MV-4-11 (cell line): Measurements from ENCODE around the gene TMEM140.
"Not testable (repeated sequence)": the region's sequence is repeated elsewhere in the genome, so short reads cannot be mapped to it uniquely, and the experiment has no call there.

Experiments
- DNase-seq: peaks from one replicate; lab custom pipeline; 2025; lab: John Stamatoyannopoulos, UW

TMEM140 gene

DNA sequence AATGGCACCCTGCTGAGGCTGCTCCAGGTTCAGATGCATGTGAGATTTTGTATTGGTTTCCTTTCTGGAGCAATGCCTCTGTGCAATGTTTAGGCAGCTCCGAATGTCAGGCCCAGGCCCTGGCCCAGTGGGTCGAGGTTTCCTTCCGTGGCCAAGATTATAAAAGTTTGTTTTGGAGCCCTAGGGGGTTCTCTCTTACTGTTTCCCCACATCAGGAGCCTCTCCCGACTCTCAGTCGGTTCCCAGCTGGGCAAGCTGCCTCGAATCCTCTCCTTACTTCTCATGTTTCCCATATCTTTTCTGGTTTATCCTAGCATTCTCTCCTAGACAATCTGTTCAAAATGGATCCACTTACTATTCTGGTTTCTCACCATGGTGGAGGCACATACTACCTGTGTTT is 11.0 kb downstream of the TMEM140 start:
- DNase-seq: no peak

DNA sequence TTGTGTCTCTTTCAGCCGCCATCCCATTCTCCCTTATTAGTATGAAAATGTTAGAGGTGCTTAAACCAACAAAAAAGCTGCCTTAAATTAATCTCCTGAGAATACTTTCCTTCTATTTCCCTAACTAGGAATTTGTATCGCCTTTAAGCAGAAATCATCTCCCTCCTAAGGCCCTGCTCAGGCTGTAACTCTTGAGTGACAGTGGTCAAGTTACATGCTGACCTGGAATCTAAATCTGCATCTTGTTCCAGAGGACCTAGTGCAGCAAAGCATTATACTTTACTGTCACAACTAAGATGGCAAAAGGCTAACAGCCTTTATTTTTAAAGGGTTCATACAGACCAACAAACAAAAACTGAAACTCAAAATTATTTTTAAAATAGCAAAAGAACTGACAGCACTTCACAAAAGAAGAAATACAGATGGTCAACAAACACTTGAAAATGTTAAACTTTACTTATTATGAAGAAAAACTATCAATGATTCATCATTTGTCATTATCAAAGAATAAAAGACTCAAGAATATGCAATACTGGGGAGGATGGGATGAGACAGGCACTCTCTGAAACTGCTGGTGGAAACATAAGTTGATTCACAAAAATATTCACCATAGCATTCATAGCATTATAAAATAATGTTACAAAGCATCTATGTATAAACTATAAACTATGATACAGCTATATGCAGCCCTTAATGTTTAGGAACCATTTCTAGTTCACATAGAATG is 11.7 kb downstream of the TMEM140 start:
- DNase-seq: no peak

DNA sequence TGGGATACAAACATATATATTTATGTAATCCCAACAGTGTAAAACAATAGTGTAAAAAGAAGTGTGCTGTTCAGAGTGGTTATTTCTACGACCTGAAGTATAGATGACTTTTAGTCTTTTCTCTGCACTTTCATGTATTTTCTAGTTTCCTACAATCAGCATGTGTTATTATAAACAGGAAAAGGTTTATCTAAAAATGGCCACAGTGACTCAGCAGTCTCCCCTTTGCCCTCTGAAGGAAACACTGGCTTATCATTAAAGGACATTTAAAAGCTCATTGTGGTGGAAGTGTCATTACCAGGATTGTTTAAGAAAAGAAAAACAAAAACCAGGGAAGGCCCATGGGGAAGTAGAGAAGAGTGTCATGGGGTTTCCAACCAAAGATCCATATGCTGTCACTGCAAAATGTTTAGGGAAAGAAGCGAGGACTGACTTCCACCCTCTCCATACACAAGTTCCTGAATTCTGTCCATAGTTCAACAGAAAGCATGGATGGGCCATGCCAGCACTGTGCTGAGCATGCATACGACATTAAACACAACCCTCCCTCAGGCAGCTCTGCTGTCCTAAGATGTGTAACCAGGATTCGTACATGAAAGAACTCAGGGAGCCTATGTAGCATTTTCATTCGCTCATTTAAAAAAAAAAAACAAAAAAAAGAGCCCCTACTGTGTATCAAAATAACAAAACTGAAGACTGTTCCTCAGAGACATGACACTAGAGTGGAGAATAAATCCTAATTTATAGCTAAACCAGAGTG is 12.4 kb downstream of the TMEM140 start:
- peak; percentile 74 for DNase-seq

DNA sequence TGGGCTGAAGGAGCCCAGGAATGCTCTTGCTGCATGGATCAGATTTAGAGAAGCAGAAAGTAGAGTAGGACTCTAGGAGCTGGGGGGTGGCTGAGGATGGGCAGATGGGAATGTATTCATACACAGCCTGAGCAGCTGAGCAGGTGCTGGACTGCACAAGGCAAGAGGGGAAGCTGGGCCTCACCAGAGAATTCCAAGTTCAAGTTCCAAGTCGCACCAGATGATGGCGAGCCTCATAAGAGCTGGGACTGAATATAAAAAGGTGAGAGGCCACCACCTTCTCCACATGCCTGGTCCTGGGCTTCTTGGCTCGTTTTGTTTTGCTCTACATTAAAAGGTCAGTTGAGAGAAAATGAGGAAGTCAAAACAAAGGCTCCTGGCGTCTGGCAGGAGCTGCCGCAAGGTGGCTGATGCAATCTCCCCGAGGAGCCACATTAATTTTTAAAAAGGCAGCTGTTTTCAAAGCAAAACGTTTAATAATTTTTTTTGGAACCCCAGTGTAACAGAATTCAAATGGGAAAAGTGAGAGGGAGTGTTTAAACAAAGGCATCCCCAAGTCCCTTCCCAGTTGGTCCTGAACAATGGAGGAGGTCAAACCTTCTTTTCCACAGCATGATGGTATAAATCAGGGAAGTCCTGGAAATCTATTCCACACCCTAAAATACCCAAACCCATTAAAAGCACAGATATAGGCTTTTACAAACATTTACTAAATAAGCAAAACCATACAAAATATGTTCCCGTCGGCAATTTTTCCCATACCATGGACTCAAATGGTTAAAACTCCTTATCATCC is 13.2 kb downstream of the TMEM140 start:
- peak; percentile 77 for DNase-seq

DNA sequence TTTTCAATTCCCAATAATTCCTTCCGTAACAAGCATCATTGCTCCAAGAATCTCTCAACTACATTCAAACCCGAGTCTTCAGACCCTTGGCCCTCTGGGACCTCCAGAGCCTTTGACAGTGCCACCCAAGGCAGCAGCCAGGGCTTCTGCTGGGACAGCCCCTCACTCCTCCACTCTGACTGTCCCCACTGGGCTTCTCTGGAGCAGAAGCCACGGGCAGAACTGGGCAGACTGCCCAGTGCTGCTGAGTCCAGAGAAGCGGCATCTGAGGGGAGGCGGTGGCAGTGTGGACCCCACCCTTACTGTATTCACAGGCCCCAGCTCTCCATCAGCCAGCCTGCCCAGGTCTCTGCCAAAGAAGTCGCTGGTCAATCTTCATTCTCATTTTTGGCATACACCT is 13.8 kb downstream of the TMEM140 start:
- DNase-seq: no peak

DNA sequence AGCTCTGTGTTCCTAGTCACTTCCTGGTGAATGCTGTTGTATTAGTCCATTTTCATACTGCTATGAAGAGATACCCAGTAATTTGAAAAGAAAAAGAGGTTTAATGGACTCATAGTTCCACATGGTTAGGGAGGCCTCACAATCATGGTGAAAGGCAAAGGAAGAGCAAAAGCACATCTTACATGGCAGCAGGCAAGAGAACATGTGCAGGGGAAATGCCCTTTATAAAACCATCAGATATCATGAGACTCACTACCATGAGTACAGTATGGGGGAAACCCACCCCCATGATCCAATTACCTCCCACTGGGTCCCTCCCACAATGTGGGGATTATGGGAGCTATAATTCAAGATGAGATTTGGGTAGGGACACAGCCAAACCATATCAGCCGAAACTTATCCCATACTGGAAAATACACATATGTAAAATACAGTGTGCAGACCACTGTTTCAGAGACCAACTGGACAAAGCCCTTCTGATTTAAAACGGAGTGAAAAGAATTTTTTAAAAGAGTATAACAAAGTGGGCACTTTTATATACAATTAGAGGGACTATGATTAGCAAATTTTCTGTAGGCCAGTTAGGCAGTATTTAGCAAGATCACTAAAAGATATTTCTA is 14.6 kb downstream of the TMEM140 start:
- DNase-seq: no peak

DNA sequence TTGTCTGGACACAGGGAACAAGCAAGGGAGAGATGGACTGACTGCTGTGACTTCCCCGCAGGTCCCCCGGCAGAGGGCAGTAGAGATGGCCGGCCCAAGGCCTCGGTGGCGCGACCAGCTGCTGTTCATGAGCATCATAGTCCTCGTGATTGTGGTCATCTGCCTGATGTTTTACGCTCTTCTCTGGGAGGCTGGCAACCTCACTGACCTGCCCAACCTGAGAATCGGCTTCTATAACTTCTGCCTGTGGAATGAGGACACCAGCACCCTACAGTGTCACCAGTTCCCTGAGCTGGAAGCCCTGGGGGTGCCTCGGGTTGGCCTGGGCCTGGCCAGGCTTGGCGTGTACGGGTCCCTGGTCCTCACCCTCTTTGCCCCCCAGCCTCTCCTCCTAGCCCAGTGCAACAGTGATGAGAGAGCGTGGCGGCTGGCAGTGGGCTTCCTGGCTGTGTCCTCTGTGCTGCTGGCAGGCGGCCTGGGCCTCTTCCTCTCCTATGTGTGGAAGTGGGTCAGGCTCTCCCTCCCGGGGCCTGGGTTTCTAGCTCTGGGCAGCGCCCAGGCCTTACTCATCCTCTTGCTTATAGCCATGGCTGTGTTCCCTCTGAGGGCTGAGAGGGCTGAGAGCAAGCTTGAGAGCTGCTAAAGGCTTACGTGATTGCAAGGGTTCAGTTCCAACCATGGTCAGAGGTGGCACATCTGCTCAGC is 16.6 kb downstream of the TMEM140 start:
- DNase-seq: no peak

DNA sequence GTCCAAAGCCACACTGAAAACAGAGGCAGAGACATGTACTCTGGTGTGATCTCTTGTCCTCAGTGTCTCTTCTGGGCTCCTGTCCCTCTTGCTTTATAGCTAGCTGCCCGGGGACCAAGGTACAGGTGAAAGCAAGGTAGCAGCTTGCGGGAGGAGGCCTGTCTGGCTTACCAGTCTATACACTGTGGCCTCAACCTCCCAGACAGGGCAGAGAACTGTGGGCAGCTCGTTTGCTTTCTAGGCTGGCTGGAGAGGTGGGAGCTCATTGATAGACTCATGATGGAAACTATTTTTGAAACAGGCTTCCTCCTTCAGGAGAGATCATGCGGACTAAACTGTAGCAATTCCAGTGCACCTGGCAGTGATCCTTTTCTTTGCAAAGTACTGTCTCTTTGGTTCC is 18.0 kb downstream of the TMEM140 start:
- no peak for DNase-seq

DNA sequence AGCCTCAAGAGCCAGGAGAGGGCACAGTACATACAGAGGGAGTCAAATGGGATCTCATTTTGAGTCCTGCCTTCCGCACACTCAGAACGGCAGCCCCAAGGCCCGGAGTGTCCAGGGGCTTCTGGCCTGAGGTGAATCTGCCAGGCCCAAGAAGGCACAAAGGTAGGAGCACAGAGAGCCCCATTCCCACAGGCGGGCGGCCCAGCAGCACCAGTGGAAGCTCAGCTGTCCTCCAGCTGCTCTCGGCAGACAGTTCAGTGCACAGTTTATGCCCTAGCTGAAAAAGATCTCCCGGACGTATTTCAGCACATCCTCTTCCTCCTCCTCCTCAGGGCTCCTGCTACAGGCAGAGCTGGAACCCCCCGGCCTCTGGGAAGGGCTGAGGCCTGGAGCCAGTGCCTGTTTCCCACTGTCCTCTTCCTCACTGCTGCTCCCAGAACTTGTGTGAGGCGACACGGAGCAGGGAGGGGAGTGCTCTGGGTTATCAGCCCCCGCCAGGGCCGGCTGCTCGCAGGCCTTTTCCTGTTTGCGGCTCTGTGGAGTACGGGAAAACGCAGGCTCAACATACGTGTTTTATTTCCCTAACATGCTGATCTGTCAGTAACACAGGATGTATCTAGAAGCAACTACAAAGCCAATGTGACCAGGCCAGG is 18.6 kb downstream of the TMEM140 start:
- no peak for DNase-seq

DNA sequence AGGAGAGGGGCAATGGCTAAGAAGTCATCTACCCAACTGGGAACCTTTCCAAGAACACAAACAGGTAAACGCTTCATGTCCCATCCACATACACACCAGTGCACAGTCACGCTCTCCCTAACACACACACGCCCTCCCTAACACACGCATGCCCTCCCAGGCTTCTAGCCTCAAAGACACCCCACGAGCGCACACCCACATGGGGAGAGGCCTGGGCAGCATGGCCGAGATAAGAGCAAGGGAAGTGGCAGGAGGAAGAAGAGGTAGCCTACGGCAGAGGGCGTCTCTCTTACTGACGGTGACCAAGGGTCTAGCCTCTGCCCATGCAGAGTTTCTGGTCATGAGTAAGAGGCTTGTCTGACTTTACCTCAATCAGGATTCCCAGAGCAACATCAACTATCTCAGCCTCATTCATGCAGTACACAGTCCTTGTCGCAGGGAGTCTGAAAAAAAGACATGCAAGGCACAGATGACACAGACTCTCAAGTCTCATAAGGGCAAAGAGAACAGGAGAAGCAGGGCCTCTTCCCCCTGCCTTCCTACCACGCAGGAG is 19.6 kb downstream of the TMEM140 start:
- DNase-seq: no peak

DNA sequence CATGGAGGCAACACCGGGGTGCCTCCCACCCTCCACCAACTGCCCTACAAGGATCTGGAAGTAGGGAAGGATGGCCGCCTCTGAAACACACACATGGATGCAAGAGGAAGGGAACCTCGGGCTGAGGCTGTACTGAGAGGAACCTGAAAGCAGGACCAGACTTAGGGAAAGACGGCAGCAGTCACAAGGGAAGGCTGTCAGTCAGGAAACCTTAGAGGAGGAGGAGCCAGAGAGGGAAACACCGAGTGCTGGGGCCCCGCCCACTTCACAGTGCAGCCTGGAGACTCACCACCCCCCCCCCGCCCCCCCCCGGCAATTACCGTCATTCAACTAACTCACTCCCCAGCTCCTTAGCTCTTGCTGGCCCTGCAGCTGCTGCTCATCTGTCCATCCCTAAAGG is 20.1 kb downstream of the TMEM140 start:
- DNase-seq: no peak

DNA sequence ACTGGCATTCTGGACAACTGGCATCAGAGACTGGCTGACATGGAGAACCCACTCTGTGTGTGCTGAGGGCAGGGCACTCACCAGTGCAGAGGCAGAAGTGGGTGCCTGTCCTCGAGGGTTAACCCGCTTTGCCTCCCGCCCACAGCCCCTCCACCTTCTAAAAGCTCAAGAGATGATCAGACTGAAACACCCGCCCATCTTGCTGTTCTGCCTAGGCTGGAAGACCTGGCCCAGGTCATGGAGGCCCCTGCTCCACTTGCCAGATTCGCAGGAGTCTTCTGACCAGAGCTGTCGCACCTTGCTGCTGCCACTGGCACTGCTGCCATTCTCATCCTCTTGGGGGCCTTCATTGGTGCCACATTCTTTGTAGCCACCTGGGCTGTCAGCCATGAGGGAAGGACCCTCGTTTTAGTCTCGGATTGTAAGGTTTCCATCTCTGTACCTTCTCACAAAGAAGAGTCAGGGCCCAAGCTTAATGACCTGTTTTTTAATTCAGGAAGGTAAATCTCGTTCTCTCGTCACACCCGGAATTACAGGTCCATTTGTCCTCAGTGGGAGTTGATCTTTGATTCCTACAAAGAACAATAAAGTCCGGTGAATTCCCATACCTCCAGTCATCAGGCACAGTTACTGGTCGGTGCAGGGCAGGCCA is 20.7 kb downstream of the TMEM140 start:
- no peak for DNase-seq

DNA sequence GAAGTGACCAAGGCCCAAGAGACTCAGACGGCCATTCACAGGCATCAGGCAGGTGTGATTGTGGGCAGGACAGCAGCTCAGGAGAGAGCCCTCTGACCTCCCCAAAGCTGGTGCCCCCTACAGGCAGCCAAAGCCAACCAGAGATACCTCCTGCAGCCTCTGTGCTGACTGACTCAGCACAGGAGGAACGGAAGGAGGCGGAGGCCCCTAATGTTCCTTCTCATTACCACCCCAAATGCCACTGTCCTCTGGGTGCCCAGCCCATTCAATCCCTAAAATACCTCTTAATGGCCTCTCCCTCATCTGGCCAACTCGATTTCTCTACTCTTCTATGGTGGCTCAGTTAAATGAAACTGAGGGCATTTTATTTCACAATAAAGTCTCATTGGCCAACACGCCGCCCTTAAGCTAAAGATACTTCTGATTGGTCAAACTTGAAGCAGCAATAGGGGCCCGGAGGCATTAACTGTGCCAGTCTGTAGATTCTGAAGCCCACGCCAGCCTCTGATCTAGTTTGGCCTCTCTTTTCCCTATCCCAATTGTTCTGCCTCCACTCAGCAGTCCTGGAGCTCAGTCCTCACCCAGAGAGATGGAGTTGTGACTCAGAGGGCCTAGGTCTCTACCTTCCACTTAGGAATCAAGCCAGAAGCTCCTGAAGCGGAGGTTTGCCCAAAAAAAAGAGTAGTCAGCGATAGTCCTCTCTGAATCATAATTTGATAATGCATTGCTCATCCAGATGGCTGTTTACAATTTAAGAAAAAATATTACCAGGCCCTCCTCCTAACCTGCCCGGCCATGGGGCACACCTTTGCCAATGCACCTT is 21.5 kb downstream of the TMEM140 start:
- peak; percentile 19 for DNase-seq

DNA sequence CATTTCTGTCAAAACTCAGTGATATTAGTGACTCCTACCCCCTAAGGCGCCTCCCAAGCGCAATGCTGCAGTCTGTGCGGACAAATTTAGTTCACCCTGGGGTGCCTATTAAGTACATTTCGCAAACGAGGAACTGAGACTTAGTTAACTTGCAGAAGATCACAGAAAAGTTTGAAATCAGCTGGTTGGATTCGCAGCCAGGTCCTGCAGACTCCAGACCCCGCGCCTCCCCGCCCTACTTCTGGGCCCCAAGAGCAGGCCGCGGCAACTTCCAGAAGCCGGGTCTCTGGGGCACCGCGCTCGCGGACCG is 22.0 kb downstream of the TMEM140 start:
- peak; percentile 81 for DNase-seq

DNA sequence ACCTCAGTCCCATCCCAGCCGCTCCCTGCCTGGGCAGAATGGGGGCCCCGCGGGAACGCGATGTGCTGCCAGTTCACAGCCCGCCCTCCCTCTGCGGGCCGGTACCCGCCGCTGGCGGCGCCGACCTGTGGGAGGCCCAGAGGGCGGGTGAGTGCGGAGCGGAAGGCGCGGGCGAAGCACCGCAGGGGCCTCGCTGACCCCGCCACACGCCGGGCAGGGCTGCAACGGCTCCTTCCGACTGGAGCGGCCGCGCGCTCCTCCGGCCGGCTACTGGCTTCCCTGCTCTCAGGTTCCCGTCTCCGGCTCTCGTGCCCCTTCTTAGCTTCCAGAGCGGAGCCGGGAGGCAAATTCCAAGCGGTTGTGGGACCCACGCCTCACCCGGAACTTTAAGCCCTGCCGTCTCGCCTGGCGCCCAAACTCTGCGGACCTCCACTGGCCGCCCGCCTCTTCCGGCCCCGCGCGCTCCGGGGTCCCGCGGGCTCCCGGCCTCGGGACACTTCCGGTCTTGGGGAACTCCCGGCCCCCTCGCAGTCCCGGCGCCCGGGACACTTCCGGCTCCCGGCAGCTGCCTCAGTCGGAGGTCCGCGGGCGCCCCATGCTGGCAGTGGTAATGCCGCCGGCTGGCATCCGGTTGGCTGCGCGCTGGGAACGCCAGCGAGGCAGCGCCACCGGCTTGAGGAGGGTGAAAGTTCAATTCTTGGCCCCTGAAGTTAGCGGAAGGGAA is 22.6 kb downstream of the TMEM140 start, which contains the start of gene CYREN:
Gene CYREN, minus strand, starts transcription at position 434 of the 724 bp plus-strand sequence. CDS start 1,785 bp downstream, outside the sequence.
- DNase-seq: peak; percentile 93

DNA sequence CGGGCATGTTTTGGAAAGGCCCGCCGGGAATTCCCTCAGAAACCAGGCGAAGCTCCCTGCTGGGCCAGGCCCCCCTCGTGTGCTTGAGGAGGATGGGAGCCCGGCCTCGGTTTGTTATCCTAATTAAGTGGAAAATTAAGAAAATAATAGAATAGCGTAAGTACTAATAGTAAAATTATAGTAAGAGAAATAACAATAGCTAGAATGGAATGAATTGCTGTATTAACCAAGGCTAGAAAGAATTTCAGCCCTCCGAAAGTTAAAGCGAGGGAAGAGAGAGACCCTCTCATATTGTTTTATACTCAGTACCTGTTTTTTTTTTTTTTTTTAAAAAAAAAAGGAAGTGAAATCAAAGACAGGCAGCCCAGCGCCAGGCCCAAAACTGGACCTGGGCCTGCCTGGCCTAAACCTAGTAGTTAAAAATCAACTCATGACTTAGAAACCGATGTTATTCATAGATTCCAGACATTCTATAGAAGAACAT is 23.2 kb downstream of the TMEM140 start:
- peak; percentile 43 for DNase-seq

DNA sequence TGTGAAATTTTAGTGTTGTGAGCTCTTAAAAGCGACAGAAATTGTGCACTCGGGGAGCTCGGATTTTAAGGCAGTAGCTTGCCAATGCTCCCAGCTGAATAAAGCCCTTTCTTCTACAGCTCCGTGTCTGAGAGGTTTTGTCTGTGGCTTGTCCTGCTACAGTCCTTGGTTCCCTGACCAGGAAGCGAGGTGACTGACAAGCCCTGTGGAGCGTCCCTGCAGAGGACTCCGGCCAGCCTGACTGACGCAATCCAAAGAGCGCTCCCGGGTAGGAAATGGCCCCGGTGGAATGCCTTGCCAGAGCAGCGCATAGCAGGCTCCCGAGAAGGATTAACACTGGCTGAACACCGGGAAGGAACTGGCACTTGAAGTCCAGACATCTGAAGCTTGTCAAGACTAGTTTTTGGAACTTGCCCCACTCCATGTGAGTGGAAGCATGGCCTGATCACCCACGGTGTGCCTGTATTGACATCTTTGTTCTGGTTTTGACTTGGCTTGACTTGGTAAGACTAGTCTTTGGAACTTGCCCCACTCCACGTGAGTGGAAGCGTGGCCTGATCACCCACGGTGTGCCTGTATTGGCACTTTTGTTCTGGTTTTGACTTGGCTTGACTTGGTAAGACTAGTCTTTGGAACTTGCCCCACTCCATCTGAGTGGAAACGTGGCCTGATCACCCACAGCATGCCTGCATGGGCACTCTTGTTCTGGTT is 23.9 kb downstream of the TMEM140 start:
- DNase-seq: peak; percentile 52

DNA sequence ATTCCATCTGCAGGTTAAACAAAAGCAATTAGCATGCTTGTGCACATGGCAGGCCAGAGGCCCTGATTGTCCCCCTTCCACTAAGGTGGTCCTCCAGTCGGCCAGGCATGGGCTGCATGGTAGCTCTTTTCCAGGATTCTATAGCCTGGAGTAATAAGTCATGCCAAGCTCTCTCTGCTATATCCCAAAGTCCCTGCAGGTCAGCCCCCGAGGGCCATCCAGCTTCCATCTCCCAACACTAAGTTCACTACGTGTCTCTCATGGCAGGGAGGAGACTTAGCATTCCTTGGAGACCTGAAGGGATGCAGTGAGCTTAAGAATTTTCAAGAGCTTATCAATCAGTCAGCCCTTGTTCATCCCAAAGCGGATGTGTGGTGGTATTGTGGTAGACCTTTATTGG is 26.0 kb downstream of the TMEM140 start:
- DNase-seq: not testable (repeated sequence)
